DND-41 (cell line): ENCODE results near the gene GPR176.

Source experiments
- CTCF ChIP-seq: IDR thresholded peaks from 2 replicates; pipeline ENCODE4 v1.5.1; 2012; ENCODE audit warnings: borderline replicate concordance, low read length, moderate library complexity, mild to moderate bottlenecking; ENCODE audit not compliant: poor library complexity, severe bottlenecking; ENCODE audit errors: extremely low read depth
- EZH2 ChIP-seq: IDR thresholded peaks from 3 replicates; pipeline ENCODE4 v1.6.1; 2012; ENCODE audit warnings: borderline replicate concordance, low read depth, mild to moderate bottlenecking, moderate library complexity, low read length, inconsistent platforms; ENCODE audit not compliant: severe bottlenecking

GRCh38 chr15:39869254-39869653 lies 50.8 kb downstream of the GPR176 start:
- TF ChIP-seq EZH2 (no peak), CTCF (no peak)
